SKM-1 treated with dmso at 0.1 percent for 144 hours (cell line): Measurements from ENCODE around the gene EGFL7.

Experiments used
- DNase-seq: peaks from one replicate; lab custom pipeline; 2025; ENCODE audit not compliant: unreplicated experiment; lab: John Stamatoyannopoulos, UW

The EGFL7 gene

DNA sequence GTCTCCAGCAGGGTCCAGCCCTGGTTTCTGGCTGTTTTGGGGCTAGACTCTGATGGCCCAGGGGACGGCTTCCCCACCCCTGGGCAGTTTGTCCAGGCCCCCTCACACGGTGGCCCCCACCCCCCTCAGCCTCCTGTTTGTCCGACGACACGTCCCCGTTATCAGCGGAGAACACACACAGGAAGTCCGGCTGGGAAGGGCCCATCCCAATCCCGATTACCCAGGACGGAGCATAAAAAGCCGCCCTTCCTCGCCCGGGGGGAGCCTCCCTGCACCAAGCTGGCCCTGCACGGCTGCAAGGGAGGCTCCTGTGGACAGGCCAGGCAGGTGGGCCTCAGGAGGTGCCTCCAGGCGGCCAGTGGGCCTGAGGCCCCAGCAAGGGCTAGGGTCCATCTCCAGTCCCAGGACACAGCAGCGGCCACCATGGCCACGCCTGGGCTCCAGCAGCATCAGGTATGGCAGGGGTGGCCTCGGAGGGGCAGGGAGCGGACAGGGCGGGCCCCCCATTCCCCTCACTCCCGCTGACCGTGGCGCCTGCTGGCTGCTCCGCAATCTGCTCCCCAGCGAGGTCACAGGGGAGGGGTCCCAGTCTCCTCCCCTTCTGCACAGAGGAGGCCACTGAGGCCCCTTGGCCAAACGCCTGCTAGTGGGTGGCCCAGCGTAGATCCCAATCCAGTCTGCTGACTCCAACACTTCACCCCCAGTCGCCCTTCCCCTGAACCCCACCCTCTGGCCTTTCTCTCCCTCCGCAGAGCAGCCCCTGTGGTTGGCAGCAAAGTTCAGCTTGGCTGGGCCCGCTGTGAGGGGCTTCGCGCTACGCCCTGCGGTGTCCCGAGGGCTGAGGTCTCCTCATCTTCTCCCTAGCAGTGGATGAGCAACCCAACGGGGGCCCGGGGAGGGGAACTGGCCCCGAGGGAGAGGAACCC lies at the start of gene EGFL7:
TSS of gene EGFL7 (plus strand) at position 261 of the 926 bp plus-strand sequence. CDS start 5,367 bp downstream, outside the sequence.
- DNase-seq: no peak

DNA sequence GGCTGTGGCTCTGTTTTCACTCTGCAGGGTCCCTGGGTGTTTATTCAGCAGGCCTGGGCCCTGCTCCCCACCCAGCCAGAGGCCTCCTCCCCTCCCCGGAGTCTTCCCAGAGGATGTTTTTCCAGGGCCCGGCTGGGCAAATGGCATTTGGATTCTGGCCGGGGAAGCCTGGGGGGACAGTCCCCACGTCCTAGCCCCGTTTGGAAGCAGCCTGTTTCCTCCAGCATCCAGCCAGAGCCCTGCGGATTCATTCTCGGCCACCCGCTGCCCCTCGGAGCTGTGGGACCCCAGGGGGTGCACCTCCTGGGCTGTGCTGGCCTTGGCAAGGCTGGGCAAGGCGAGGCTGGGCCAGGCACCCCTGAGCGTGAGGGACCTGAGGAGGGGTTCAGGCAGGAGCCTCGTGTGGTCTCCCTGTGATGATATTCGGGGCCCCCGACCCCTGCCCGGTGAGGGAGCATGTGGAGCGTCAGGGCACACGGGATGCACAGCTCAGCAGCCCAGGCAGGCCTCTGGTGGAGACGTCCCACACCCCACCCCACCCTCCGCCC lies 48.8 kb upstream of the EGFL7 start:
- no peak for DNase-seq

DNA sequence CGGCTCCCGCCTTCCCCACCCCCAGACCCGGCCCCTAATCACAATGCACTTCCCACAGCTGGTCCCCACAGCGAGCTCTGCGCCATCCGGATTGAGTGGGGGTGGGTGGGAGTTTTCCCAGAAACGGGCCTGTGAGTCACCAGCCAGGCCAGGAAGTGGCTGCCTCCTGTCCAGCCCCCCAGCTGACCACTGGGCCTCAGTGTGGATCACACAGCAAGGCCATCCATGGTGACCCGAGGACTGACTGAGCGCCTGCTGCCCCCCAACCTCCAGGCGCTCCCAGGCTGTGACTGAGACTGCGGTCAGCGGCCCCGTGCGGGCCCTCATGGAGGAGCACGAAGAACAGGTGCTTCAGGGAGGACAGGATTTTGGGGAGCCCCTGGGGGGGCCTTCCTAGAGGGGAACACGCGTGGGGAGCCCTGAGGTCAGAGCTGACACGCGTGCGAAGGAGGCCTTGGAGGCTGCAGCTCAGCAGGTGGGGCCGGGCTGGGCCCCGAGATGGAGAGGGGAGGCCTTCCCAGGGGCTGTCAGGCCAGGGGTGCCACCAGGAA lies 48.3 kb upstream of the EGFL7 start:
- DNase-seq: no peak

GRCh38 chr9:136614967-136615623 lies 47.6 kb upstream of the EGFL7 start:
- DNase-seq: no peak

DNA sequence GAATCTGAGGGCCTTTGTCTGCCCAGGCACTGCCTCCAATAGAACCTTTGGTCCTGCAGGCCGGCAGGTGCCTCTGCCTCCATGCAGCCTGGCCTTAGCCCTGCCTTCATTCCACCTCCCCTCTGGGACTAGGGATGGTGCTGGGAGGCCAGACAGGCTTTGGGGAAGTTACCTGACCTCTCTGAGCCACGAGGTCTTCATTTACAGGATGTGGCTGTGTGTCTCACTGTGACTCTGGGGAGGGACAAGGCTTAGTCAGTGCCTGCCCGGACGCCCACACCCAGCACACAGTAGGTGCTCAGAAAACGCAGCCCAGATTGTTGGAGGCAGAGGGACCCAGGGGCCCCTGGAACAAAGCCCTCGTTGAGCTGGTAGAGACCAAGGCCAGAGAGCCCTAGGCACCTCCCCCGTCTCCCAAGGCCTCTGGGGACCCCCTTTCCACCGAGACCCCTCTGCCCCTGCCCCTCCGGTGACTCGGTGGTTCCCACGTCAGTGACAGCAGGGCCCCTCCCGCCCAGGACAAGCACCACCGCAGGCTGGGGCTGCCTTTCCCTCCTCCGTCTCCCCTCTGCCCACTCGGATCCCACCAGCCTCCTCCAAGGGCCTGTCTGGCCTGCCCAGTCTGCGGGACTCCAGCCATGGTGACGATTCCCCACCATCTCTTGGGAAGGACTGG lies 46.9 kb upstream of the EGFL7 start:
- peak; percentile 51 for DNase-seq

DNA sequence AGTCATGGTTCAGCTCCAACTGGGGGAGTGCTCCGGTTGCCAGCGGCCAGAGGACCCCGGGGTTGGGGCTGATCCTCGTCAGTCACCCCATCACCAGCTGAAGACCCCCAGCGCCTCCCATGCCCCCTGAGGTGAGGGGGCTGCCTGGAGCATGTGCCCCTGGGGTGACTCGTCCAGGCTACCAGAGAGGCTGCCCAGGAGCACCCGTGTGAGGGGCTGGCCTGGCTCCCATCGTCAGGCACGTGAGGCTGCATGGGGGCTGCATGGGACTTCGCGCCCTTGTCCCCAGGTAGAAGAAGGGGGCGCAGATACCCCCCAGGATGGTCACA lies 46.4 kb upstream of the EGFL7 start:
- DNase-seq: no peak

DNA sequence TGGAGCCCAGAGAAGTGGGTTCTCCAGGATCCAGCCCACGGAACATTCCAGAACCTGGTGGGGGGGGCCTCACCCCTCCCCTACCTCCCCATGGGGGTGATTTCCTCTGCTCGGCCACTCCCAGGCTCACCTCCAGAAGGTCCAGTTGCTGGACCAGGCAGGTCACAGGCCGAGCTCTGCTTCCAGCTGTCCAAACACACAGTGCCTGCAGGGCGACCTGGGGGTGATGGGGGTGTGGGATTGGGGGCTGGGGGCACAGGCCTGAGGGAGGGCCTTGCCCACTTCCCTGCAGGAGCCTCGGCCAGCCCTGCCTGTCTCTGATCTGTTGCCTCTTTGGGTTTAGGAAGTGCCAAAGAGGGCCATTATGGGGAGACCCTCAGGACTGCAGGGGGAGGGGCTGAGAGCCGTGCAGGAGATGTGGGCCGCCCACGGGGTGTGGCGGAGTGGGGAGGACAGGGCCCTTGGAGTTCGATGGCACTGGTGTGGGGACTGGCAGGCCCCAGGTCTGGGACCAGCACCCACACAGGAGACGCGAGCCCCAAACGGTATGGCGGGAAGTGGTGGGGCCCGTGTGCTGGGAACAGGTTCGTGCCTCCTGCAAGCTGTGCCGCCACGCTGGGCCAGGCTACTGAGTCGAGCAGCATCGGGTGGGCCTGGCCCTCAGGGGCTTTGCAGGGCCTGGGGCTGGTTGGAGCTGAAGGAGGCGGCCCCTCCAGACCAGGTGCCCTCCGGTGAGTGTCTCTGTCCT lies 45.6 kb upstream of the EGFL7 start:
- no peak for DNase-seq

DNA sequence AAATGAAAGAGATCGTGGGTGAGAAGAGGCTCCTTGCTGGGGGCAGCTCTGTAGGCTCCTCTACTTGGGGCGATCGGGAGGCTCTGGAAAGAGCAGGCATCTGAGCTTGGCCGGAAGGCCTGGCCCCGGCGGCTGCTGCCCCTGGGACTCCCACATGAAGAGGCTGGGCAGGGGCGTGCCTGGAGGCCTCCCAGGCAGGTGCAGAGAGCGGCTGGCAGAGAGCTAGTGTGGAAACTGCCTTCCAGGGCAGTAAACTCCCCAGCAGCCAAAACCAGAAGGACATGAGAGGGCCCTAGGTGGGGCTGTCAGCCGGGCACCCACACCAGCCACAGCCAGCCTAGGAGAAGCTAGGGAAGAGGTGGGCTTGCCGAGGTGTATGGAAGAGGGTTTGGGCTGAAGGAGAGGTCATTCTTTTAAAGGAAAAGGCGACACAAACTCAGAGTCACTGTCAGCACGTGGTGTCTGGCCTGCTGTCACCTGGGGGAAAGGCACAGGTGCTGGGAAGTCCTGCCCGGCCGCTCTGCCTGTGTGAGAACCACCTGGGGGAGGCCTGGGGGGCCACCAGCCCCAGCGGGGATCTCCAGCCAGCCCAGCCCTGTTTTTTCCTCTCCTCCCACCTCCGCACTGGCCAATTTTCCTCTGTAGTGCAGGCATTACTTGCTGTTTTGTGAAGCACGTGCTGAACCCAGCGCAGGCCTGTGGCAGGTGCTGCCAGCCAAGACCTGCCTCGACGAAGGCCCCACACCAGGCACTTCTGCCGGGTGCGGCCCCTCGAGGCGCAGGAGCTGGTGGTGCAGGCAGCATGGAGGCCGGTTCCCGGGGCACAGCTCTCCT lies 44.8 kb upstream of the EGFL7 start:
- DNase-seq: no peak

DNA sequence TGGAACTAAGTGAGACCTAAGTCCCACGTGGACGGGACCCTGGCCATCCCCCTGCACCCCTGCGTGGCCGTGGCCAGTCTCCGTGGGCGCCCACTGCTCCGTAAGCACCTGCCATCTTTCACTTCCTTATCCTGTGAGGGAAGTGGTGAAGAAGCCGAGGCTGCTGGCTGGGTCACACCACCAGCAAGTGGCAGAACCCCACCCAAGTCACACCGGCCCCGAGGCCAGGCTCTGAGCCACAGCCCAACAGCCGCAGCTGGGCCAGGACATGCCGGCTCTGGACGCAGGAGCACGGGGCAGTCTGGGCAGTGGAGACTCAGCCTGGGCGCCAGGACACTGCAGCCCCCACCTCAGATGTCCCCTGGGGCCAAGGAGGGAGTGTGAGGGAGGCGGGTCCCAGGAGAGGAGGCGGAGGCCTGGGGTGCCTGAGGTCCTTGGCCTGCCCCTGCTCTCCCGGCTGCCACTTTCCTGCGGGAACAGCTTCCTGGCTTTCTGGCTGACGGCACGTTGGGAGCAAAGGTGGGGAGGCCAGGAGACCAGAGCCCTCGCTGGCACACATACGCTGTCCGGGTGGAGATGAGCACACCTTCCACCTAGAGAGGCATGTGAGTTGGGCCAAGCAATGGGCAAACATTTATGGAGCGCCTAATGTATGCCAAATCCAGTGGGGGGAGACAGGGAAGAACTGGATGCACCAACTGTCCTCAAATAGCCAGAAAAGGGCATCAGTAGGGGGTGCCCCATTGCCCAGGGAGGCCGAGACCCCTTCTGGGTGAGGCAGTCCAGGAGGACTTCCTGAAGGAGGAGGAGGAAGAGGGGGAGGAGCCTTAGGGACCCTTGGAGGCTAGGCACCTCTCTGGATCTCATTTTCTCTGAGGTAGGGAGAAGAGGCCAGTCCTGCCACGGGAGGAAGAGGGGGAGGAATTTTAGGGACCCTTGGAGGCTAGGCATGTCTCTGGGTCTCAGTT lies 43.9 kb upstream of the EGFL7 start:
- DNase-seq: peak; percentile 66

- DNase-seq: peak; percentile 90
These were observed 42.8 kb upstream of the EGFL7 start for GRCh38 chr9:136619742-136620440.

DNA sequence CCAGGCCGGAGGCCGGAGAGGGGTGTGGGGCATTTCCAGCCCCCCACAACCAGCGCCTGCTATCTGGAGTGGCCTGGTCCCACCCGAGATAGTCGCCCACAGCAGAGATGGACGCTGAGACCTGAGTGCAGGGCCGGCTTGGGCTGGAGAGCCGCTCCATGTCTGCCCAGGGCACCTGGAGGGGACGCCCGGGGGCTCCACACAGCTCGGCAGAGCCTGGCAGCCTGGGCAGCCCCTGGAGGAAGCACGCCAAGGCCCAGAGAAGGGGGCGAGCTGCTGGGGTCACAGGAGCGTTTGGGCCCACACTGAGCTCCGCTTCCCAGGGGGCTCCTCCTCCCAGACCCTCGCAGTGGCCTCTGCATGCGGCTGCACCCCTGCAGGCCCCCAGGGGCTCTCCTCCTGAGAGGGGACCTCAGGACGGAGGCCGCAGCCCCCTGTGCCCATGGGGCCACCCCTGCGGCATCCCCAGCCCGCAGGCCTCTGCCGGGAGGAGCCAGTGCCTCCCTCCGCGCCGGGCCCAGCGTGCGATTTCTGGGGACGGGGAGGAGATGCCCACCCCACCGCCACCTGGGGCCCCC lies 42.2 kb upstream of the EGFL7 start:
- DNase-seq: peak; percentile 49

DNA sequence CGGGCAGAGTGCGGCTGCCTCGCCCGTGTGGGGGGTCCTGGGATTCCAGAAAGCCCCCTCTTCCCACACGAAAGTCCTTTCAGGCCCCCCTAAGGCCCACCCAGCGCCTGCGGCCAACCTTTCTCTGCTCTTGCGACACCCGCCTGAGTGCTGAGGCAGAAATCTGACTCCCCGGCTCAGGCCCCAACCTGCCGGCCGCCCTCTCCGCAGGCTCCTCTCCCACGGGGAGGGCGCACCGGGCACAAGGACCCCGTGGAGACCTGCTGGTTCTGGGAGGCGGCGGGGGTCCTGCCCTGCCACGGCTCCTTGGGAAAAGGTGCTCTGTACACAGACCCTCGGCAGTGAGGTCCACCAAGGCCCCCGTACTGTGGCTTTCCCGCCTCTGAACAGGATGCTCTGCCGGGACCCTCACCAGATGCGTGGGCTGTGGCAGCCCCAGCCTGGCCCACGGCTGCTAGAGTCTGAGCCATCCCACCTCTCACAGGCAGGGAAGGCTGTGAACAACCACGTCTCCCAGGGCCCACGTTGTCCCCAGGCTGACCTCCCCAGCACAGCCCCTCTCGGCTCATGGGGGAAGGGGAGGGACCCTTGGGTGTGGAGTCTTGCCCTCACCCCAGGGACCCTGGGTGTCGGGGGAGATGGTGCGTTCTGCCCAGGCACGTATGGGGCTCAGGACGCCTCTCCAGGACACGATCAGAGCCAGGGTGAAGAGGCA lies 41.5 kb upstream of the EGFL7 start:
- peak; percentile 49 for DNase-seq

DNA sequence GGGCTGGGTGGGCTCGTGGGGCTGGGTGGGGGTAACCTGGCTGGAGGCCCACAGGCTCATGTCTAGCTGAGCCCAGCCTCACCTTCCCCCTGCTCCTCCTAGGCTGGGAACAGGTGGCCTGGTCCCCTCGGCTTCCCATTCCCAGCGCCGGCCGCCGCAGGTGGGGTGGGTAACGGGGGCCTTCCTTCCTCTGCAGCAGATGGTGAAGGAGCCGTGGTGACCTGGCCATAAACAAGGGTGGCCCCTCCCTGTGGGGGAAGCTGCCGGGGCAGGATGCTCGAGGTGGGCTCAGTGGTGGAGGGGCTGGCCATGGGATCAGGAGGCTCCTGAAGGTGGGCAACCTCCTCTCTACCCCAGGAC lies 41.0 kb upstream of the EGFL7 start:
- no peak for DNase-seq

DNA sequence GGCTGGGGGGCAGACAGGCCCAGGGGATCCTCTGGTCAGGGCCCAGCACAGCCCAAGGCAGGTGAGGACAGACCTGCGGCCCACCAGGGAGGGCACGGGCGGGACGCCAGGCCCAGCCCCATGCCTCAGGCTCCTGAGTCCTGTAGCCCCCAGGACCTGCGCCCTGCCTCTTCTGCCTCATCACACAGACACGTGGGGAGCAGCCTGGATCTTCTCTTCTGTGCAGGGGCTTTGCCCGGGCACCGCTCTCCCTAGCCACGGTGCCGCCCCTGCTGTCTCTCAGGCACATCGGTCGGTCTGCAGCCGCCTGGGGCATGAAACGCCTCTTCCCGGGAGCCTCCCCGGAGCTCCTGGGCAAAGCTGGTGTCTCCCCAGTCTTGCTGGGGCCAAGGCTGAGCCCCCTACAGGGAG lies 40.2 kb upstream of the EGFL7 start:
- DNase-seq: no peak

DNA sequence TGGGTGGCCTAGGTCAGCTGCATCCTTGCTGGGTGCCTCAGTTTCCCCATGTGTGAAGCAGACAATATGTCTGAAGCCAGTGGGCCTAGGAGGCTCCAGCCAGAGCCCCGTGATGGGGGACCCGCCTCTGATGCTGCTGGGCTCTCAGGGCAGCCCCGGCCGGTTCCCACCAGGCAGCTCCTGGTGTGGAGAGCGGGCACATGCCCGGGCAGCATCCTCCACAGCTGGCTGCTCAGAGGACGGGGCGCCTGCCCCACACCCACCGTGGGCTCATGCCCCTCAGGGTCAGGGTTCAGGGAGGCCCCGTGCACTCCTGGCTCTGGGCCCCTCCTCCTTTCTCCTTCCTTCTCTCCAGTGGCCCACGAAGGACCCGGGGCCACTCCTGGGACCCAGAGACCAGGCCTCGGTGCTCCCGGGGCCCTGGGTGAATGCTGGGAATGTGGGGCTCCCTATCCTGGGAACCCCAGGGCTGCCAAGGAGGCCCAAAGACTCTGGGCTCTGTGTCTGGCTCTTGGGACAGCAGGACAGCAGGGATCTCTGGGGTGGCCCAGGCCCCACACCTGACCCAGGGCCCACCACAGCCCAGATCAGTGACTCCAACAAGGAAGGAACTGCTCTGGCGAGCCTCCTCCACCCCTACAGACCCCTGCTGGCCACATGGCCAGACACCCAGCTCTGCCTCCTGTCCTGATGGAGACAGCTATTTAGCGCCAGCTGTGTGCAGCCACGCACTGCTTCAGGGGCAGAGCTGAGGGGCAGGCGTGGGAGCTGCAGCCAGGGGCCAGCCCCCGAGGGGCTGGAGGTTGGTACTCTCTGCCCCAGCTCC lies 39.5 kb upstream of the EGFL7 start:
- DNase-seq: no peak

DNA sequence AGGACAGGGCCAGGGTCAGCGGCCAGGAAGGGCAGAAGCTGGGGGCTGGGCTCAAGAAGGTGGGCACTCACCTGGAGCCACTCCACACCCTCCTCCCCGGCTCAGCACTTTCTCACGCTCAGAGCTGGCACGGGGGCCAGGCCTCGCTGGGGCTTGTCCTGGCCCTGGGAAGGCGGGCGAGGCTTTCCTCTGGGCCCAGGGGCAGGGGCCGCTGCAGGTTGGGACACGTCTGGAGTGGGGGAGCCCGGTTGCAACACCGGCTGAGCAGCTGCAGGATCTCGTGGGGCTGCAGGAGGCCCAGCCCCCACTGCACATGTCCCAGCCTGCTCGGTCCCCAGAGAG lies 38.9 kb upstream of the EGFL7 start:
- peak; percentile 21 for DNase-seq
